Nephron (organoid): ENCODE measurements around the gene ZNF511.

Experiments
- H3K27ac Mint-ChIP-seq, 3 experiments: 2 replicates each; pipeline ENCODE4 v1.8.0; 2020; ENCODE audit warnings: mixed read lengths in 3 of 3, mild to moderate bottlenecking in 2 of 3, moderate library complexity in 1 of 3
- H3K27me3 Mint-ChIP-seq: 2 replicates; pipeline ENCODE4 v1.8.0; 2021; ENCODE audit warnings: low read depth, mild to moderate bottlenecking, moderate library complexity, mixed read lengths
- H3K36me3 Mint-ChIP-seq: 2 replicates; pipeline ENCODE4 v1.8.0; 2020; ENCODE audit warnings: low read depth, mixed read lengths
- H3K4me1 Mint-ChIP-seq: 2 replicates; pipeline ENCODE4 v1.8.0; 2020; ENCODE audit warnings: mixed read lengths
- H3K4me3 Mint-ChIP-seq, 3 experiments: 2 replicates each; pipeline ENCODE4 v1.8.0; 2020; ENCODE audit warnings: mild to moderate bottlenecking in 3 of 3, mixed read lengths in 3 of 3, moderate library complexity in 2 of 3
- H3K9me3 Mint-ChIP-seq: 2 replicates; pipeline ENCODE4 v1.8.0; 2020; ENCODE audit warnings: mixed read lengths
- CTCF ChIP-seq, 3 experiments: fragments of 200-600 bp; sonication (generic); IDR thresholded peaks; one replicate each; pipeline ENCODE4 v1.5.0; 2021; ENCODE audit warnings: antibody characterized with exemption in 3 of 3; ENCODE audit not compliant: unreplicated experiment in 3 of 3

The ZNF511 gene

GRCh38 chr10:133335246-133336117, 26.8 kb downstream of the ZNF511 start:
- Mint-ChIP-seq H3K4me3 (peak overlapping the region in 2 of 3 experiments; percentile 13 to 28), H3K27me3 (peaks cover 52% of the 10 kb centered on the region), H3K9me3 (peaks cover 19% of the 10 kb centered on the region), H3K4me1 (no peaks in the 10 kb centered on the region), H3K27ac (no peak overlapping the region), H3K36me3 (no peaks in the 10 kb centered on the region)
- no peak for TF ChIP-seq CTCF (IDR thresholded peaks at IDR 0.05; ENCODE audit: unreplicated experiment in 3 of 3)

- TF ChIP-seq CTCF (IDR thresholded peaks at IDR 0.05; ENCODE audit: unreplicated experiment in 3 of 3) = no peak
- H3K4me3 Mint-ChIP-seq = no peak overlapping the region
- peaks cover 19% of the 10 kb centered on the region for H3K9me3 Mint-ChIP-seq
- H3K4me1 Mint-ChIP-seq = no peaks in the 10 kb centered on the region
- no peak overlapping the region for H3K27ac Mint-ChIP-seq
- H3K36me3 Mint-ChIP-seq = no peaks in the 10 kb centered on the region
- peaks cover 46% of the 10 kb centered on the region for H3K27me3 Mint-ChIP-seq
Measured at GRCh38 chr10:133336118-133336576, 27.4 kb downstream of the ZNF511 start.

GRCh38 chr10:133336577-133337369, 28.1 kb downstream of the ZNF511 start, which contains the start of gene CALY:
TSS of gene CALY (minus strand) at chr10:133336896. CDS start at chr10:133328989, 7,907 bp downstream.
- H3K27ac Mint-ChIP-seq = no peak within 1 kb of the TSS
- H3K36me3 Mint-ChIP-seq = no peaks in the 10 kb centered on the region
- H3K4me1 Mint-ChIP-seq = no peaks in the 10 kb centered on the region
- peaks cover 39% of the 10 kb centered on the region for H3K27me3 Mint-ChIP-seq
- TF ChIP-seq CTCF (IDR thresholded peaks at IDR 0.05; ENCODE audit: unreplicated experiment in 3 of 3) = no peak
- H3K9me3 Mint-ChIP-seq = peaks cover 17% of the 10 kb centered on the region
- peak within 1 kb of the TSS in 2 of 3 experiments; percentile 42 to 43 for H3K4me3 Mint-ChIP-seq

- H3K9me3 Mint-ChIP-seq = peaks cover 14% of the 10 kb centered on the region
- H3K27ac Mint-ChIP-seq = no peak overlapping the region
- no peak overlapping the region for H3K4me3 Mint-ChIP-seq
- no peaks in the 10 kb centered on the region for H3K36me3 Mint-ChIP-seq
- peaks cover 34% of the 10 kb centered on the region for H3K27me3 Mint-ChIP-seq
- H3K4me1 Mint-ChIP-seq = no peaks in the 10 kb centered on the region
- no peak for TF ChIP-seq CTCF (IDR thresholded peaks at IDR 0.05; ENCODE audit: unreplicated experiment in 3 of 3)
Measured at GRCh38 chr10:133337370-133337725, 28.6 kb downstream of the ZNF511 start.

GRCh38 chr10:133338080-133339071, 29.7 kb downstream of the ZNF511 start:
- H3K4me1 Mint-ChIP-seq = no peaks in the 10 kb centered on the region
- peaks cover 29% of the 10 kb centered on the region for H3K27me3 Mint-ChIP-seq
- no peaks in the 10 kb centered on the region for H3K36me3 Mint-ChIP-seq
- TF ChIP-seq CTCF (IDR thresholded peaks at IDR 0.05; ENCODE audit: unreplicated experiment in 3 of 3) = no peak
- H3K4me3 Mint-ChIP-seq = no peak overlapping the region
- H3K9me3 Mint-ChIP-seq = peaks cover 7% of the 10 kb centered on the region
- no peak overlapping the region for H3K27ac Mint-ChIP-seq
